HuH-7.5 (cell line): Measurements from ENCODE around the gene CTCF.

Source experiments
- DNase-seq: peaks from one replicate; pipeline ENCODE4 v3.0.0; 2011; ENCODE audit warnings: low spot score

CTCF gene

GRCh38 chr16:67605641-67606040, 43.3 kb downstream of the CTCF start:
- DNase-seq: no peak

GRCh38 chr16:67606632-67607031, 44.3 kb downstream of the CTCF start:
- no peak for DNase-seq

GRCh38 chr16:67608364-67608763, 46.0 kb downstream of the CTCF start:
- no peak for DNase-seq

GRCh38 chr16:67613808-67614207, 51.5 kb downstream of the CTCF start:
- no peak for DNase-seq

- DNase-seq: no peak
Observed at GRCh38 chr16:67628216-67628615, 65.9 kb downstream of the CTCF start.

- DNase-seq: no peak
Observed at GRCh38 chr16:67632415-67633172, 70.3 kb downstream of the CTCF start.

- DNase-seq: no peak
Observed at GRCh38 chr16:67636713-67637112, 74.4 kb downstream of the CTCF start.

GRCh38 chr16:67637625-67638024, 75.3 kb downstream of the CTCF start:
- DNase-seq: no peak

- no peak for DNase-seq
Observed at GRCh38 chr16:67641779-67642708, 79.7 kb downstream of the CTCF start.

GRCh38 chr16:67644038-67644437, 81.7 kb downstream of the CTCF start:
- DNase-seq: no peak

- DNase-seq: peak; percentile 19
Observed at GRCh38 chr16:67645397-67646121, 83.2 kb downstream of the CTCF start.

- DNase-seq: peak; percentile 22
Observed at GRCh38 chr16:67647111-67647651, 84.9 kb downstream of the CTCF start.

- DNase-seq: no peak
Observed at GRCh38 chr16:67647681-67648080, 85.4 kb downstream of the CTCF start.

GRCh38 chr16:67648088-67648763, 85.9 kb downstream of the CTCF start:
- DNase-seq: peak; percentile 34

- peak; percentile 43 for DNase-seq
Observed at GRCh38 chr16:67648764-67649407, 86.6 kb downstream of the CTCF start.

- no peak for DNase-seq
Observed at GRCh38 chr16:67649494-67649931, 87.2 kb downstream of the CTCF start.

GRCh38 chr16:67650023-67650422, 87.7 kb downstream of the CTCF start:
- DNase-seq: no peak

GRCh38 chr16:67651039-67651438, 88.7 kb downstream of the CTCF start:
- peak; percentile 20 for DNase-seq

GRCh38 chr16:67651847-67652246, 89.5 kb downstream of the CTCF start:
- peak; percentile 28 for DNase-seq

GRCh38 chr16:67652578-67653127, 90.3 kb downstream of the CTCF start:
- peak; percentile 98 for DNase-seq
